HepG2 (cell line): ENCODE data around the gene SLC1A2.
A peak's percentile ranks its signal among the peaks of the same experiment; 100 is the strongest.

Experiments
- DPF2 ChIP-seq: sonication (generic); formaldehyde crosslinking; IDR thresholded peaks from 2 replicates; pipeline ENCODE4 v1.4.0; 2020; ENCODE audit warnings: mild to moderate bottlenecking, low read depth, missing genetic modification reagents, borderline replicate concordance
- FOXC1 ChIP-seq: sonication (generic); formaldehyde crosslinking; IDR thresholded peaks from 2 replicates; pipeline ENCODE4 v1.8.0; 2022; ENCODE audit warnings: mild to moderate bottlenecking, missing genetic modification reagents, borderline replicate concordance
- HNF1A ChIP-seq, 2 experiments: sonication (generic) in 1 of 2; formaldehyde crosslinking in 1 of 2; IDR thresholded peaks; 2 replicates each; pipeline versions ENCODE4 v1.4.0 to v1.6.1; 2016 to 2020; ENCODE audit warnings: borderline replicate concordance in 1 of 2, low read depth in 1 of 2, mild to moderate bottlenecking in 1 of 2, missing genetic modification reagents in 1 of 2
- HNF1B ChIP-seq: sonication (generic); formaldehyde crosslinking; IDR thresholded peaks from 2 replicates; pipeline ENCODE4 v1.5.1; 2020; ENCODE audit warnings: mild to moderate bottlenecking, moderate library complexity, missing genetic modification reagents
- KLF11 ChIP-seq: IDR thresholded peaks from 2 replicates; pipeline ENCODE4 v1.6.1; 2016; ENCODE audit warnings: missing compliant biosample characterization
- NFIC ChIP-seq: IDR thresholded peaks from 2 replicates; pipeline ENCODE4 v1.6.1; 2012; ENCODE audit warnings: mild to moderate bottlenecking, low read length, inconsistent platforms
- NFKBIZ ChIP-seq: IDR thresholded peaks from 2 replicates; pipeline ENCODE4 v1.6.1; 2018; ENCODE audit warnings: missing genetic modification reagents, missing compliant biosample characterization
- NPAS2 ChIP-seq: sonication (generic); formaldehyde crosslinking; IDR thresholded peaks from 2 replicates; pipeline ENCODE4 v1.8.0; 2022; ENCODE audit warnings: mild to moderate bottlenecking, missing genetic modification reagents, borderline replicate concordance
- RBM39 ChIP-seq: fragments of 200-400 bp; formaldehyde crosslinking; IDR thresholded peaks from one replicate; pipeline ENCODE4 v1.6.1; 2018; ENCODE audit warnings: antibody characterized with exemption, mild to moderate bottlenecking, low read depth, low read length; ENCODE audit not compliant: poor library complexity, severe bottlenecking
- ZFP36L1 ChIP-seq: sonication (generic); formaldehyde crosslinking; IDR thresholded peaks from 2 replicates; pipeline ENCODE4 v1.8.0; 2022; ENCODE audit warnings: mild to moderate bottlenecking, missing genetic modification reagents, moderate library complexity
- ZNF3 ChIP-seq: IDR thresholded peaks from 2 replicates; pipeline ENCODE4 v1.7.0; 2017; ENCODE audit warnings: inconsistent platforms
- TF ChIP-seq, protein P1 (sequence below): sonication (generic); formaldehyde crosslinking; IDR thresholded peaks from 2 replicates; pipeline ENCODE4 v1.4.0; 2020; ENCODE audit warnings: missing genetic modification reagents

DNA sequence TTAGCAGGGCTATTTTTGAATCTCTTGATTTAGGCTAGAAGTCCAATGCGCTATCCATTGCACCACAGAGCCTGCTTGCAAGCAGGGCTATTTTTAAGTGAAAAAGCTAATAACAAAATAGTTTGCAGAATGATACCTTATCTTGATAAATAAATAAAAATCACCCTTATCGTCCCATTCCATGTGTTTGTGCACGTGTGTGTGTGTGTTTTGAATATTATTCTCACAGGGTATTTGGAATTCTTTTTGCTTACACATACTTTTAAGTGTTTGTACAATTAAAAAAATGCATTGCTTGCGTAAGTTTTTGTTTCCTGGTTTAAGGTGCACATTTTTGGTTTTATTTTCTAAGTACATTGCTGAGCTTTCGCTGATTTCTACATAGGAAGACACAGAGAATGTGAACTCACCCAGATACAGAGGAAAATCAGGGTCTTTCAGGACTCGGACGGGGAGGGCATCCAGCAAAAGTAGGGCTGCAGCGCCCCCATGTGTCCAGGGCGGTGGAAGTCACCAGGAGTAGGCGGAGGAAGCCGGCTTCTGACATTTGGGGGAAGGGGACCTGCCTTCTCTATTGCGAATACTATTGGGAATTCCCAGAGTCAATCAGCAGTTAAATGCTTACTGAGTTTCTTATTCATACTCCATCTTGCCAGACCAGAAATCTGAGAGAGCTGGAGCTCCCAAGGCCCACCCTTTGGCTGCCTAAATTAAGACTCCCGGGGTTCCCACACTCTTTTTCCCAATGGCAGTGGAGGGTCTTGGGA lies 27.3 kb downstream of the SLC1A2 start:
- TF ChIP-seq HNF1B (CRISPR knock-in tag) (peak; percentile 28; the same call in 1 of the 2 replicates), NFIC (no peak), HNF1A (IDR thresholded peaks at IDR 0.05; ENCODE audit: low read depth) (no peak), HNF1A (CRISPR knock-in tag; IDR thresholded peaks at IDR 0.05; ENCODE audit: borderline replicate concordance) (no peak), DPF2 (CRISPR knock-in tag) (no peak), ZNF3 (CRISPR knock-in tag) (no peak), NFKBIZ (CRISPR knock-in tag) (no peak), FOXC1 (no peak), NPAS2 (CRISPR knock-in tag) (no peak), ZFP36L1 (CRISPR knock-in tag) (no peak), RBM39 (no peak), KLF11 (CRISPR knock-in tag) (no peak)
- TF ChIP-seq, protein P1, sequence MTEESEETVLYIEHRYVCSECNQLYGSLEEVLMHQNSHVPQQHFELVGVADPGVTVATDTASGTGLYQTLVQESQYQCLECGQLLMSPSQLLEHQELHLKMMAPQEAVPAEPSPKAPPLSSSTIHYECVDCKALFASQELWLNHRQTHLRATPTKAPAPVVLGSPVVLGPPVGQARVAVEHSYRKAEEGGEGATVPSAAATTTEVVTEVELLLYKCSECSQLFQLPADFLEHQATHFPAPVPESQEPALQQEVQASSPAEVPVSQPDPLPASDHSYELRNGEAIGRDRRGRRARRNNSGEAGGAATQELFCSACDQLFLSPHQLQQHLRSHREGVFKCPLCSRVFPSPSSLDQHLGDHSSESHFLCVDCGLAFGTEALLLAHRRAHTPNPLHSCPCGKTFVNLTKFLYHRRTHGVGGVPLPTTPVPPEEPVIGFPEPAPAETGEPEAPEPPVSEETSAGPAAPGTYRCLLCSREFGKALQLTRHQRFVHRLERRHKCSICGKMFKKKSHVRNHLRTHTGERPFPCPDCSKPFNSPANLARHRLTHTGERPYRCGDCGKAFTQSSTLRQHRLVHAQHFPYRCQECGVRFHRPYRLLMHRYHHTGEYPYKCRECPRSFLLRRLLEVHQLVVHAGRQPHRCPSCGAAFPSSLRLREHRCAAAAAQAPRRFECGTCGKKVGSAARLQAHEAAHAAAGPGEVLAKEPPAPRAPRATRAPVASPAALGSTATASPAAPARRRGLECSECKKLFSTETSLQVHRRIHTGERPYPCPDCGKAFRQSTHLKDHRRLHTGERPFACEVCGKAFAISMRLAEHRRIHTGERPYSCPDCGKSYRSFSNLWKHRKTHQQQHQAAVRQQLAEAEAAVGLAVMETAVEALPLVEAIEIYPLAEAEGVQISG, result no peak
